Cardiac muscle cell (in vitro differentiated cells and primary cell): ENCODE results near the gene TMCO1. TPM values are rescaled to one million over a fixed set of nuclear protein-coding genes. Genes with fewer than 3 reads are reported as not detected.

Source experiments
- DNase-seq, 2 donors: peaks; one replicate each; pipeline versions ENCODE4 v3.0.0 to v3.0.0-alpha.2; 2010 to 2017; ENCODE audit warnings: low read depth in 1 of 2, low spot score in 1 of 2
- H3K27ac ChIP-seq: fragments of 200-600 bp; sonication (generic); 2 replicates; pipeline ENCODE4 v1.5.1; 2016
- H3K27me3 ChIP-seq: fragments of 200-600 bp; sonication (generic); 2 replicates; pipeline ENCODE4 v1.6.0; 2016; ENCODE audit warnings: control low read depth
- H3K36me3 ChIP-seq: fragments of 200-600 bp; sonication (generic); 2 replicates; pipeline ENCODE4 v1.5.1; 2016; ENCODE audit warnings: control low read depth
- H3K4me1 ChIP-seq: fragments of 200-600 bp; sonication (generic); 2 replicates; pipeline ENCODE4 v1.8.1; 2017; ENCODE audit warnings: low read depth, mild to moderate bottlenecking, mixed run types
- H3K4me3 ChIP-seq: fragments of 200-600 bp; sonication (generic); 2 replicates; pipeline ENCODE4 v1.5.1; 2016; ENCODE audit warnings: mild to moderate bottlenecking
- H3K9me3 ChIP-seq: fragments of 200-600 bp; sonication (generic); 2 replicates; pipeline ENCODE4 v1.5.1; 2017; ENCODE audit warnings: low read depth, mild to moderate bottlenecking, control low read depth
- polyA plus RNA-seq: library from polyadenylated mRNA; unstranded; fragments of >200 nt; fragmentation: Nextera tagmentation; extraction: Ambion mirVana; gene quantifications from 2 replicates; pipeline ENCODE4 v1.2.1, GENCODE V29; 2016
- total RNA-seq: library from RNA; depleted of rRNA; stranded (reverse); fragments of >200 nt; gene quantifications from 2 replicates; pipeline ENCODE4 v1.2.3, GENCODE V29; 2016
- TF ChIP-seq, protein P1 (sequence below): IDR thresholded peaks from 2 replicates; pipeline ENCODE4 v1.5.1; 2012; ENCODE audit warnings: low read depth, mild to moderate bottlenecking, low read length

Gene TMCO1
- total and polyA plus RNA-seq, 2 experiments from 2014 or later = 32.5 to 111 TPM

DNA sequence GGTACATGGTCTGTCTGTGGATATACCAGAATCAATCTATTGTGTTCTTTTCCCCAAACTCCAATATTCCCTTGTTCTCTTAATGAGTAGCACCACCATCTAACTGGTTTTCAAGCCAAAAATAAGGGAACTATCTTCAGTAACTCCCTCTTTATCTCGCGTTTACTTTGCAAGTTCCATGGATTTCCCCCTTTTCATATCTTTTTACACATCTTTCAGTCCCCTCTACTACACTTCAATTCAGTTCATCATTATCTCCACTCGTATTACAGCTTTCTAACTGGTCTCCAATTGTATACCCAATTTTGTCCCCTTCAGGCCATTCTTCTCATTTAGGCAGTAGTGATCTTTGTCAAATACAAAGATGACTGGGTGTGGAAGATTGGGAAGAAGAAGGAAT lies 4.1 kb upstream of the TMCO1 start:
- peaks cover 7% of the 10 kb centered on the region for H3K4me1 ChIP-seq
- no peak overlapping the region for H3K27ac ChIP-seq
- H3K9me3 ChIP-seq = no peaks in the 10 kb centered on the region
- no peak for DNase-seq
- H3K27me3 ChIP-seq = no peaks in the 10 kb centered on the region
- no peak overlapping the region for H3K4me3 ChIP-seq
- no peaks in the 10 kb centered on the region for H3K36me3 ChIP-seq
- TF ChIP-seq, protein P1, sequence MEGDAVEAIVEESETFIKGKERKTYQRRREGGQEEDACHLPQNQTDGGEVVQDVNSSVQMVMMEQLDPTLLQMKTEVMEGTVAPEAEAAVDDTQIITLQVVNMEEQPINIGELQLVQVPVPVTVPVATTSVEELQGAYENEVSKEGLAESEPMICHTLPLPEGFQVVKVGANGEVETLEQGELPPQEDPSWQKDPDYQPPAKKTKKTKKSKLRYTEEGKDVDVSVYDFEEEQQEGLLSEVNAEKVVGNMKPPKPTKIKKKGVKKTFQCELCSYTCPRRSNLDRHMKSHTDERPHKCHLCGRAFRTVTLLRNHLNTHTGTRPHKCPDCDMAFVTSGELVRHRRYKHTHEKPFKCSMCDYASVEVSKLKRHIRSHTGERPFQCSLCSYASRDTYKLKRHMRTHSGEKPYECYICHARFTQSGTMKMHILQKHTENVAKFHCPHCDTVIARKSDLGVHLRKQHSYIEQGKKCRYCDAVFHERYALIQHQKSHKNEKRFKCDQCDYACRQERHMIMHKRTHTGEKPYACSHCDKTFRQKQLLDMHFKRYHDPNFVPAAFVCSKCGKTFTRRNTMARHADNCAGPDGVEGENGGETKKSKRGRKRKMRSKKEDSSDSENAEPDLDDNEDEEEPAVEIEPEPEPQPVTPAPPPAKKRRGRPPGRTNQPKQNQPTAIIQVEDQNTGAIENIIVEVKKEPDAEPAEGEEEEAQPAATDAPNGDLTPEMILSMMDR = no peak

DNA sequence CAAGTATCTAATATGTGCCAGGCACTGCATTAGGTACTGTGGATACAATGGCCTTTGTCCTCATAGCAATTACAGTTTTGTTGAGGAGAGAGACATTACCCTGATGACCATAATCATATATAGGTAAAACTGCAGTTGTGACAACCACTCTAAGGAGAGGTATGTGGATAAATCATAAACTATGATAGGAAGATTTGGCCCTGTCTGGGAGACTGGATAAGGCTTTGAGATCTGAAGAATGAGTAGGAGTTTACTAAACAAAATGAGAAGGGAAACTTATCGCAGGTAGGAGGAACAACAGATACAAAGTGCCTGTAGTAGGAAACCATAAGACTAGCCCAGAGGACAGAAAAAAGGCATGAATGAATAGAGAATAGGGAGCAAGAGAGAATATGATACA lies 4.4 kb downstream of the TMCO1 start:
- peaks cover 4% of the 10 kb centered on the region for H3K36me3 ChIP-seq
- no peaks in the 10 kb centered on the region for H3K9me3 ChIP-seq
- H3K27ac ChIP-seq = no peak overlapping the region
- no peak overlapping the region for H3K4me3 ChIP-seq
- TF ChIP-seq, protein P1 = no peak
- H3K27me3 ChIP-seq = no peaks in the 10 kb centered on the region
- H3K4me1 ChIP-seq = no peaks in the 10 kb centered on the region
- no peak for DNase-seq

DNA sequence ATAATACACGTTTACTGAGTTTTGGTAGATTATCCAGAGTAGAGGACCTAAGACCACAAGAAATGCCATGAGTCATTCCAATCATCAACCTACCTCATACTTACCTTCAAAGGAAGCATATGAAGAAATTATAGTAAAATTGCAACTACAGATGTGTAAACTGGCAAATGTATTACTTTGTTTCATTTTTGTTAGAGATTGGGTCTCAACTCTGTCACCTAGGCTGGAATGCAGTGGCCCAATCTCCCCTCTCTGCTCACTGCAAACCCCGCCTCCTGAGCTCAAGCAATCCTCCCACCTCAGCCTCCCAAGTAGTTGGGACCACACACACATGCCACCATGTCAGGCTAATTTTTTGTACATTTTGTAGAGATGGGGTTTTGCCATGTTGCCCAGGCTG lies 5.2 kb downstream of the TMCO1 start:
- Histone ChIP-seq H3K9me3 (no peaks in the 10 kb centered on the region), H3K36me3 (peaks cover 10% of the 10 kb centered on the region), H3K27ac (no peak overlapping the region), H3K4me1 (no peaks in the 10 kb centered on the region), H3K27me3 (no peaks in the 10 kb centered on the region), H3K4me3 (no peak overlapping the region)
- DNase-seq = no peak
- TF ChIP-seq, protein P1 = no peak

DNA sequence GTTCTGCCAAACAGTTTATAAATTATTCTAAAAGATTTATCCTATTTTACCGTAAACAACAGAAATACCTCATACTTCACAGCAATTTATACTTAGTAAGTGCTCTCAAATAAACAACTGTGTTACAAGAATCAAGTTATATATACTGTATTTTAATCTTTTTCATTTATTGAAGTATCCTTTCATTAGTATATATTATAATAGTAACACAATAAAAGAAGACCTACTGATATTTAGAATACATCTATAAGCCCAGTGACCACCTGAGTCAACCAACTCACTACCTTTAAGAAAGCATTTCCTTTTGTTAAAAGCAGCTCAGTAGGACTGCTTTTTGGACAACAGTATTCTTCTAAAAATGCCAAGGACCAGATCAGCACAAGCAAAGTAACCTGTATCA lies 5.9 kb downstream of the TMCO1 start:
- Histone ChIP-seq H3K36me3 (peaks cover 15% of the 10 kb centered on the region), H3K9me3 (no peaks in the 10 kb centered on the region), H3K4me3 (no peak overlapping the region), H3K4me1 (no peaks in the 10 kb centered on the region), H3K27ac (no peak overlapping the region), H3K27me3 (no peaks in the 10 kb centered on the region)
- no peak for DNase-seq
- TF ChIP-seq, protein P1 = no peak

DNA sequence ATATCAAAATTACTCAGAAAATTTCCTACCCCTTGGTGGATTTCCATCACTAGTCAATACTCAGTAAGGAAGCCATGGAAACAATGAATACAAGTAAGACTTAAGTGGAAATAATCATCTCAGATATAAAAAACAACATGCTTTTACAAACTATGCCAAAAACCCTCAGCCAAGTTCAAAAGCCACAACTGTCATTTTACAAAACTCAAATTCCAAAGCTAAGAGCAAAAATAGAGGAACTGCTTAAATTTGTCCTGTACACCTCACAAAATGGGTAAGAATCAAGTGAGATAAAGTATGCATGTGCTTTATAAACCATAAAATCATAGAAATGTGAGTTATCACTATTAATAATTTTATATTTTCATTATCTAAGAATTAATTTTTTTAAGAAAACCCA lies 9.6 kb downstream of the TMCO1 start:
- no peak for DNase-seq
- TF ChIP-seq, protein P1 = no peak
- H3K4me1 ChIP-seq = no peaks in the 10 kb centered on the region
- no peaks in the 10 kb centered on the region for H3K9me3 ChIP-seq
- no peak overlapping the region for H3K27ac ChIP-seq
- H3K36me3 ChIP-seq = peaks cover 12% of the 10 kb centered on the region
- no peak overlapping the region for H3K4me3 ChIP-seq
- H3K27me3 ChIP-seq = no peaks in the 10 kb centered on the region
